Caco-2 (cell line): Measurements from ENCODE around the gene RNFT1. TPM values are rescaled to one million over a fixed set of nuclear protein-coding genes. Genes with fewer than 3 reads are reported as not detected.
"Not testable (repeated sequence)": the region's sequence is repeated elsewhere in the genome, so short reads cannot be mapped to it uniquely, and the experiment has no call there.

Experiments used
- BruUV-seq: library from RNA; stranded (reverse); fragments of 400-500 nt; replicated peaks from 2 replicates; lab custom pipeline; 2021; lab: Mats Ljungman, UMichigan
- CTCF ChIA-PET: fragments of 300-600 bp; sonication (Branson Sonifier 250); formaldehyde crosslinking; loops from one replicate; lab custom pipeline; 2022; ENCODE audit warnings: antibody characterized with exemption; lab: Charles Lee
- POLR2A ChIA-PET: fragments of 300-600 bp; sonication (Branson Sonifier 250); formaldehyde crosslinking; loops from one replicate; lab custom pipeline; 2022; ENCODE audit warnings: antibody characterized with exemption; lab: Charles Lee
- DNase-seq, 2 experiments: peaks; one replicate each; pipeline versions ENCODE4 v3.0.0 to v3.0.0-alpha.2; 2020 to 2022
- H3K27me3 ChIP-seq: replicated peaks from 2 replicates; pipeline ENCODE4 v1.6.0; 2011; ENCODE audit warnings: low read length; ENCODE audit not compliant: control insufficient read depth, insufficient read depth
- H3K36me3 ChIP-seq: 2 replicates; pipeline ENCODE4 v1.5.1; 2011; ENCODE audit warnings: low read length; ENCODE audit not compliant: control insufficient read depth, insufficient read depth
- H3K4me1 ChIP-seq: fragments of 250-450 bp; sonication (Bioruptor Pico); 2 replicates; pipeline ENCODE4 v1.5.1; 2020; ENCODE audit warnings: mild to moderate bottlenecking
- H3K4me3 ChIP-seq: 2 replicates; pipeline ENCODE4 v1.5.1; 2011; ENCODE audit warnings: low read depth, mild to moderate bottlenecking, control low read depth, low read length
- H3K9me3 ChIP-seq: fragments of 250-450 bp; sonication (Bioruptor Pico); 2 replicates; pipeline ENCODE4 v1.5.1; 2020; ENCODE audit warnings: mild to moderate bottlenecking, moderate library complexity
- H3K27ac Mint-ChIP-seq: one replicate; pipeline ENCODE4 v1.8.0; 2022; ENCODE audit warnings: mixed read lengths; ENCODE audit not compliant: unreplicated experiment
- H3K27me3 Mint-ChIP-seq: one replicate; pipeline ENCODE4 v1.8.0; 2022; ENCODE audit warnings: mixed read lengths; ENCODE audit not compliant: insufficient read depth, unreplicated experiment
- H3K36me3 Mint-ChIP-seq: one replicate; pipeline ENCODE4 v1.8.0; 2022; ENCODE audit warnings: mild to moderate bottlenecking, mixed read lengths; ENCODE audit not compliant: insufficient read depth, unreplicated experiment
- H3K4me1 Mint-ChIP-seq: one replicate; pipeline ENCODE4 v1.8.0; 2022; ENCODE audit warnings: low read depth, mixed read lengths; ENCODE audit not compliant: unreplicated experiment
- H3K4me3 Mint-ChIP-seq: one replicate; pipeline ENCODE4 v1.8.0; 2022; ENCODE audit warnings: mild to moderate bottlenecking, moderate library complexity, mixed read lengths; ENCODE audit not compliant: unreplicated experiment
- H3K9me3 Mint-ChIP-seq: one replicate; pipeline ENCODE4 v1.8.0; 2022; ENCODE audit warnings: mixed read lengths; ENCODE audit not compliant: unreplicated experiment
- intact Hi-C: fragments of 100-400 bp; cut with micrococcal nuclease; formaldehyde crosslinking; loops from one replicate; pipeline ENCODE4 v1.10.0; 2022; ENCODE audit not compliant: unreplicated experiment
- total RNA-seq: library from RNA; stranded (reverse); gene quantifications from 2 replicates; pipeline ENCODE4 v1.2.3, GENCODE V29; 2022
- TF ChIP-seq, protein P1 (sequence below), 2 experiments: fragments of 200-600 bp in 1 of 2; IDR thresholded peaks; 1 replicate in 1 of 2; 2 replicates in 1 of 2; pipeline versions ENCODE4 v1.5.1 to v1.8.0; 2011 to 2022; ENCODE audit warnings: antibody characterized with exemption in 1 of 2, control low read depth in 1 of 2, inconsistent platforms in 1 of 2, low read depth in 1 of 2, low read length in 1 of 2, mild to moderate bottlenecking in 1 of 2, moderate library complexity in 1 of 2; ENCODE audit not compliant: insufficient read depth in 1 of 2, severe bottlenecking in 1 of 2, unreplicated experiment in 1 of 2

Gene RNFT1
- total RNA-seq, 1 experiment from 2014 or later = 26.3 TPM

GRCh38 chr17:59930768-59931167, 33.8 kb downstream of the RNFT1 start:
- H3K4me1 ChIP-seq, H3K27me3 ChIP-seq, H3K4me1 Mint-ChIP-seq, H3K27me3 Mint-ChIP-seq, H3K4me3 ChIP-seq, intact Hi-C loops, DNase-seq, H3K27ac Mint-ChIP-seq, CTCF ChIA-PET, H3K4me3 Mint-ChIP-seq, POLR2A ChIA-PET, H3K9me3 ChIP-seq, H3K36me3 ChIP-seq, H3K9me3 Mint-ChIP-seq, BruUV-seq: not testable (repeated sequence)
- peaks cover 90% of the 10 kb centered on the region for H3K36me3 Mint-ChIP-seq

DNA sequence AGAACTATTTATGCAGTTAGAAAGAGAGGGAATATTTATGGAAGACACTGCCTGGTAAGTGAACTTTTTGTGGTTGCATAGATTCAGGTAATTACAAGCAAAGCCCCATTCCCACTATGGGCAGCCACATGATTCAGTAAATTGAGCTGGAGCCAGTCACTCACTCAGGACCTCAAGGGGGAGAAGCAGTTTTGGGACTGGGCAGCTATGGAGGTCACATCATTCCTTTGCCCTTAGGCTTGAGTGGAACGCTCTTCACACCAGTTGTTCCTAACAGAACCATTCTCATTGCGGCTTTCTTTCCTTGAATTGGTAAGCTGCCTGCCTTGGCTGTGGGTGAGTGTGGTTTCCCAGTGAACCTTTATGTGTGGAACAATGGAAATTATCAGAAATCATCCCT, 34.4 kb downstream of the RNFT1 start:
- DNase-seq, H3K9me3 ChIP-seq, intact Hi-C loops, H3K27me3 Mint-ChIP-seq, POLR2A ChIA-PET, H3K4me3 Mint-ChIP-seq, H3K27ac Mint-ChIP-seq, H3K4me3 ChIP-seq, H3K4me1 Mint-ChIP-seq, H3K36me3 ChIP-seq, H3K4me1 ChIP-seq, BruUV-seq, H3K9me3 Mint-ChIP-seq, H3K27me3 ChIP-seq, CTCF ChIA-PET: not testable (repeated sequence)
- H3K36me3 Mint-ChIP-seq = peaks cover 85% of the 10 kb centered on the region

DNA sequence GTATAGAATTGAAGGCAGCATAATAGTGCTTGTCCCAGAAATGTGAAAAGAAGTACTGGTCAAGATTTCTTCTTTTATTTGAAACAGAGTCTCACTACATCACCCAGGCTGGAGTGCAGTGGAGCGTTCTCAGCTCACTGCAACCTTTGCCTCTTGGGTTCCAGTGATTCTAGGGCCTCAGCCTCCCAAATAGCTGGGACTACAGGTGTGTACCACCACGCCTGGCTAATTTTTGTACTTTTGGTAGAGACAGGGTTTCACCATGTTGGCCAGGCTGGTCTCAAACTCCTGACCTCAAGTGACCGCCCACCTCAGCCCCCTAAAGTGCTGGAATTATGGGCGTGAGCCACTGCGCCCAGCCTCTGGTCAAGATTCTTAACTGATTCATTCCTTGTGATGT, 43.9 kb downstream of the RNFT1 start:
- POLR2A ChIA-PET = not testable (repeated sequence)

DNA sequence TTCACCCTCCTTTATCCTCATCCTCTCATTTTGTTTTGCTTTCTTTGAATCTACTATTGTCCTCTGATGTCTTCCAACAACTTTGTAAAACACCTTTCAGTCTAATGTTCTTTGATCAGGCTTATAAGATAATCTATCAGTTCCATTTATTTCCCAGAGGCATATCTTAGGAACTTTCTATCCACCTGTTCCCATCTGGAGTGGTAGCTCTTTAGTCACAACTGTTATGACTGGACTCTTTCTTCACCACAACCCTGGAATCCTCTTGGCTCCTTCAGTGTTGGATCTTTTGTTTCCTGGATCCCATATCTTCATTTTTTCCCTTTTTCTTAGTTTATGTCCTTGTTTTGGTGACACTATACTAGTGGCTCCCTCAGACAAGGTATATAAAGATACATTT, 48.1 kb downstream of the RNFT1 start:
- intact Hi-C loops = no loop called here

More for the DNA sequence above, 43.9 kb downstream of the RNFT1 start:
- H3K36me3 Mint-ChIP-seq = peaks cover 81% of the 10 kb centered on the region
- H3K4me3 ChIP-seq, DNase-seq, H3K9me3 ChIP-seq, CTCF ChIA-PET, intact Hi-C loops, H3K4me1 Mint-ChIP-seq, H3K27ac Mint-ChIP-seq, H3K36me3 ChIP-seq, H3K4me3 Mint-ChIP-seq, BruUV-seq, H3K9me3 Mint-ChIP-seq, H3K27me3 ChIP-seq, H3K4me1 ChIP-seq, H3K27me3 Mint-ChIP-seq: not testable (repeated sequence)

More for the DNA sequence above, 48.1 kb downstream of the RNFT1 start:
- no peaks in the 10 kb centered on the region for H3K27me3 ChIP-seq
- H3K36me3 Mint-ChIP-seq = peaks cover 79% of the 10 kb centered on the region
- peak overlapping the region; percentile 11 for H3K27ac Mint-ChIP-seq
- no peak overlapping the region for H3K4me3 ChIP-seq
- CTCF ChIA-PET = interaction anchor here (0.7 kb wide), 1 partner anchor 121 kb away, joined by 3 read pairs; no protein-coding TSS in a partner anchor
- H3K27me3 Mint-ChIP-seq = no peaks in the 10 kb centered on the region
- TF ChIP-seq, protein P1, sequence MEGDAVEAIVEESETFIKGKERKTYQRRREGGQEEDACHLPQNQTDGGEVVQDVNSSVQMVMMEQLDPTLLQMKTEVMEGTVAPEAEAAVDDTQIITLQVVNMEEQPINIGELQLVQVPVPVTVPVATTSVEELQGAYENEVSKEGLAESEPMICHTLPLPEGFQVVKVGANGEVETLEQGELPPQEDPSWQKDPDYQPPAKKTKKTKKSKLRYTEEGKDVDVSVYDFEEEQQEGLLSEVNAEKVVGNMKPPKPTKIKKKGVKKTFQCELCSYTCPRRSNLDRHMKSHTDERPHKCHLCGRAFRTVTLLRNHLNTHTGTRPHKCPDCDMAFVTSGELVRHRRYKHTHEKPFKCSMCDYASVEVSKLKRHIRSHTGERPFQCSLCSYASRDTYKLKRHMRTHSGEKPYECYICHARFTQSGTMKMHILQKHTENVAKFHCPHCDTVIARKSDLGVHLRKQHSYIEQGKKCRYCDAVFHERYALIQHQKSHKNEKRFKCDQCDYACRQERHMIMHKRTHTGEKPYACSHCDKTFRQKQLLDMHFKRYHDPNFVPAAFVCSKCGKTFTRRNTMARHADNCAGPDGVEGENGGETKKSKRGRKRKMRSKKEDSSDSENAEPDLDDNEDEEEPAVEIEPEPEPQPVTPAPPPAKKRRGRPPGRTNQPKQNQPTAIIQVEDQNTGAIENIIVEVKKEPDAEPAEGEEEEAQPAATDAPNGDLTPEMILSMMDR (IDR thresholded peaks at IDR 0.05; ENCODE audit: insufficient read depth in 1 of 2, low read depth in 1 of 2, low read length in 1 of 2, severe bottlenecking in 1 of 2, unreplicated experiment in 1 of 2) = no peak
- no peaks in the 10 kb centered on the region for H3K9me3 Mint-ChIP-seq
- H3K4me1 ChIP-seq = no peaks in the 10 kb centered on the region
- H3K36me3 ChIP-seq = no peaks in the 10 kb centered on the region; the same call in none of the 2 replicates
- H3K4me3 Mint-ChIP-seq = no peak overlapping the region
- no peaks in the 10 kb centered on the region for H3K9me3 ChIP-seq
- no TSS peak for BruUV-seq
- POLR2A ChIA-PET = no interaction called here
- no peak for DNase-seq
- no peaks in the 10 kb centered on the region for H3K4me1 Mint-ChIP-seq
